ENCODE measurements around the gene SH2B3.
"Not testable (repeated sequence)": the region's sequence is repeated elsewhere in the genome, so short reads cannot be mapped to it uniquely, and the experiment has no call there.

SH2B3 gene

GRCh38 chr12:111368788-111369495 is 36.8 kb upstream of the SH2B3 start, which contains the start of gene PHETA1:
Gene PHETA1, minus strand, starts transcription at chr12:111369095. Its CDS starts 5,668 bp downstream, at chr12:111363427.
- DNase-seq (ENCODE audit: low read depth): peak; percentile 58
- TF ChIP-seq, protein P1, sequence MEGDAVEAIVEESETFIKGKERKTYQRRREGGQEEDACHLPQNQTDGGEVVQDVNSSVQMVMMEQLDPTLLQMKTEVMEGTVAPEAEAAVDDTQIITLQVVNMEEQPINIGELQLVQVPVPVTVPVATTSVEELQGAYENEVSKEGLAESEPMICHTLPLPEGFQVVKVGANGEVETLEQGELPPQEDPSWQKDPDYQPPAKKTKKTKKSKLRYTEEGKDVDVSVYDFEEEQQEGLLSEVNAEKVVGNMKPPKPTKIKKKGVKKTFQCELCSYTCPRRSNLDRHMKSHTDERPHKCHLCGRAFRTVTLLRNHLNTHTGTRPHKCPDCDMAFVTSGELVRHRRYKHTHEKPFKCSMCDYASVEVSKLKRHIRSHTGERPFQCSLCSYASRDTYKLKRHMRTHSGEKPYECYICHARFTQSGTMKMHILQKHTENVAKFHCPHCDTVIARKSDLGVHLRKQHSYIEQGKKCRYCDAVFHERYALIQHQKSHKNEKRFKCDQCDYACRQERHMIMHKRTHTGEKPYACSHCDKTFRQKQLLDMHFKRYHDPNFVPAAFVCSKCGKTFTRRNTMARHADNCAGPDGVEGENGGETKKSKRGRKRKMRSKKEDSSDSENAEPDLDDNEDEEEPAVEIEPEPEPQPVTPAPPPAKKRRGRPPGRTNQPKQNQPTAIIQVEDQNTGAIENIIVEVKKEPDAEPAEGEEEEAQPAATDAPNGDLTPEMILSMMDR (IDR thresholded peaks at IDR 0.05; ENCODE audit: control insufficient read depth, insufficient read depth, low read depth, low read length, missing control alignments): no peak
- peak within 1 kb of the TSS; percentile 92 for H3K4me3 ChIP-seq (ENCODE audit: control insufficient read depth, low read depth, low read length)

GRCh38 chr12:111369496-111370220 is 36.1 kb upstream of the SH2B3 start:
- no peak for DNase-seq (ENCODE audit: low read depth)

DNA sequence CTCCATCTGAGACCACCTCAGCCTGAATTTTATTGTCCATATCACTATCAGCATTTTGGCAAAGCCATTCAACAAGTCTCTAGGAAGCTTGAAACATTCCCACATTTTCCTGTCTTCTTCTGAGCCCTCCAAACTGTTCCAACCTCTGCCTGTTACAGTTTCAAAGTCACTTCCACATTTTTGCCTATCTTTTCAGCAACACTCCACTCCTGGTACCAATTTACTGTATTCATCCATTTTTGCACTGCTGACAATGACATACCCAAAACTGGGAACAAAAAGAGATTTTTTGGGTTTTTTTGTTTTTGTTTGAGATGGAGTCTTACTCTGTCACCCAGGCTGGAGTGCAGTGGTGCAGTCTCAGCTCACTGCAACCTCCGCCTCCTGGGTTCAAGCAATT is 32.5 kb upstream of the SH2B3 start:
- not testable (repeated sequence) for DNase-seq (ENCODE audit: low read depth); H3K4me3 ChIP-seq (ENCODE audit: control insufficient read depth, low read depth, low read length)

More at GRCh38 chr12:111369496-111370220, 36.1 kb upstream of the SH2B3 start:
- TF ChIP-seq, protein P1 (IDR thresholded peaks at IDR 0.05; ENCODE audit: control insufficient read depth, insufficient read depth, low read depth, low read length, missing control alignments): no peak
- peak overlapping the region; percentile 92 for H3K4me3 ChIP-seq (ENCODE audit: control insufficient read depth, low read depth, low read length)

GRCh38 chr12:111377440-111377839 is 28.3 kb upstream of the SH2B3 start:
- DNase-seq (ENCODE audit: low read depth): no peak
- TF ChIP-seq, protein P1 (IDR thresholded peaks at IDR 0.05; ENCODE audit: control insufficient read depth, insufficient read depth, low read depth, low read length, missing control alignments): no peak
- H3K4me3 ChIP-seq (ENCODE audit: control insufficient read depth, low read depth, low read length): no peak overlapping the region

GRCh38 chr12:111379942-111380554 is 25.7 kb upstream of the SH2B3 start:
- H3K4me3 ChIP-seq (ENCODE audit: control insufficient read depth, low read depth, low read length): no peak overlapping the region
- TF ChIP-seq, protein P1 (IDR thresholded peaks at IDR 0.05; ENCODE audit: control insufficient read depth, insufficient read depth, low read depth, low read length, missing control alignments): no peak
- DNase-seq (ENCODE audit: low read depth): no peak

DNA sequence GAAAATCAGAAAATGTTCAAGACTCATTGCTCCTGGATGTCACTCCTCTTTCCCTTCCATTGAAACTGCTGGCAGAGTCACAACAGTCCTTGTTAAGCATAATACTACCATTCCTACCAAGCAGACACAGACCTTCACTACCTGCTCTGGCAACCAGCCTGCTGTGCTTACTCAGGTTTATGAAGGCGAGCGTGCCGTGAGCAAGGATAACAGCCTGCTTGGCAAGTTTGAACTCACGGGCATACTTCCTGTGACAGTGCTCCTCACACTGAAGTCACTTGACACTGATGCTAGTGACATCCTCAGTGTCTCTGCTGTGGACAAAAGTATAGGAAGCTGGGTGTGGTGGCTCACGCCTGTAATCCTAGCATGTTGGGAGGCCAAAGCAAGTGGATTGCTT is 21.1 kb upstream of the SH2B3 start:
- no peak for DNase-seq (ENCODE audit: low read depth)
- no peak overlapping the region for H3K4me3 ChIP-seq (ENCODE audit: control insufficient read depth, low read depth, low read length)
- TF ChIP-seq, protein P1 (IDR thresholded peaks at IDR 0.05; ENCODE audit: control insufficient read depth, insufficient read depth, low read depth, low read length, missing control alignments): no peak

DNA sequence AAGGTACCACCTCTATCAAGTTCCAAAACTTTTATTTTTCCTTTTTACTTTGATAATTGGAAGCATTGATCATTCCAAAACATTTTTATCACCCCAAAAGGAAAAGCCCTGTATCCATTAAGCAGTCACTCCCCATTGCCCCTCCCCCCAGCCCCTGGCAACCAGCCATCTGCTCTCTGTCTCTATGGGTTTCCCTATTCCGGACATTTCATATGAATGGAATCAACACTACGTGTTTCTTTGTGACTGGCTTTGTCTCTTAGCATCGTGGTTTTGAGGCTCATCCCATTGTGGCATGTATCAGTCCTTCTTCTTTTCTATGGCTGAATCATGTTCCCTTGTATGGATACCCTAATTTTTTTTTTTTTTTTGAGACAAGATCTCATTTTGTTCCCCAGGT is 18.8 kb upstream of the SH2B3 start:
- TF ChIP-seq, protein P1 (IDR thresholded peaks at IDR 0.05; ENCODE audit: control insufficient read depth, insufficient read depth, low read depth, low read length, missing control alignments): no peak
- no peak overlapping the region for H3K4me3 ChIP-seq (ENCODE audit: control insufficient read depth, low read depth, low read length)
- DNase-seq (ENCODE audit: low read depth): no peak

Measured in AG09309 (cell line).